HG02938 (cell line): ENCODE measurements around the gene CEP170B.
"Not testable (repeated sequence)": the region's sequence is repeated elsewhere in the genome, so short reads cannot be mapped to it uniquely, and the experiment has no call there.

Experiments used
- ATAC-seq: cut with Tn5 transposase; IDR thresholded peaks from one replicate; pipeline ENCODE4 v1.9.1; 2021; ENCODE audit warnings: mild to moderate bottlenecking, moderate library complexity; ENCODE audit not compliant: unreplicated experiment

The CEP170B gene

DNA sequence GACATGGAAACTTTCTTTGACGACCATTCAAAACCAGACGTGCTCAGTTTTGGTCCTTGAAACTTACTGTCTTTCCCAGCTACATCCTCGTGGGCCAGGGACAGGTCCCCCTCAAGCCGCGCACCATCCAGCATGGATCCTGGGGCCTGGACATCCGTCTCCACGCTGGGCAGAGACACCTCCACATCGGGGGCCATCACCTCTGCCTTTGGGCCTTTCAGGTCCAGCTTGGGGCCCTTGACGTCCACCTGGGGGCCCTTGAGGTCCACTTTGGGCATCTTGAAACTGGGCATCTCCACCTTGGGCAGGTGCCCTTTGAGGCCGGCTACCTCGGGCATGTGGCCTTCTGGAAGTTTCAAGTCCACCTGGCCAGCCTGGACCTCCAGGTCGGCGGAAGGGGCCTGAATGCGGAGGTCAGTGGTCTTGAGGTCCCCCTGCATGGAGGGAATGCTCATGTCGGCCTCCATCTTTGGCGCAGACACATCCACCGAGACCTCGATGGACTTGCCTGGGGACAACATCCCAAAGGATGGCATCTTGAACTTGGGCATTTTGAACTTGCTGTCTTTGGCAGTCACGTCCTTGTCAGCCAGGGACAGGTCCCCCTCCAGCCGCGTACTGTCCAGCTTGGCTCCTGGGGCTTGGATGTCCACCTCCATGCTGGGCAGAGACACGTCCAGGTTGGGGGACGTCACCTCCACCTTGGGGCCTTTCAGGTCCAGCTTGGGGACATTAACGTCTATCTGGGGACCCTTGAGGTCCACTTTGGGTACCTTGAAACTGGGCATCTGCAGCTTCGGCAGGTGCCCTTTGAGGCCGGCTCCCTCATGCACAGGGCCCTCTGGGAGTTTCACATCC, 76.7 kb downstream of the CEP170B start:
- no peak for ATAC-seq

DNA sequence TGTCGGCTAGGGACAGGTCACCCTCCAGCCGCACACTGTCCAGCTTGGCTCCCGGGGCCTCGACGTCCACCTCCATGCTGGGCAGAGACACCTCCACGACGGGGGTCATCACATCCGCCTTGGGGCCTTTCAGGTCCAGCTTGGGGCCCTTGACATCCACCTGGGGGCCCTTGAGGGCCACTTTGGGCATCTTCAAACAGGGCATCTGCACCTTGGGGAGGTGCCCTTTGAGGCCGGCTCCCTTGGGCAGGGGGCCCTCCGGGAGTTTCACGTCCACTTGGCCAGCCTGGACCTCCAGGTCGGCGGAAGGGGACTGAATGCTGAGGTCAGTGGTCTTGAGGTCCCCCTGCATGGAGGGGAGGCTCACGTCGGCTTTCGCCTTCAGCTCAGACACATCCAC, 77.5 kb downstream of the CEP170B start:
- ATAC-seq = no peak

DNA sequence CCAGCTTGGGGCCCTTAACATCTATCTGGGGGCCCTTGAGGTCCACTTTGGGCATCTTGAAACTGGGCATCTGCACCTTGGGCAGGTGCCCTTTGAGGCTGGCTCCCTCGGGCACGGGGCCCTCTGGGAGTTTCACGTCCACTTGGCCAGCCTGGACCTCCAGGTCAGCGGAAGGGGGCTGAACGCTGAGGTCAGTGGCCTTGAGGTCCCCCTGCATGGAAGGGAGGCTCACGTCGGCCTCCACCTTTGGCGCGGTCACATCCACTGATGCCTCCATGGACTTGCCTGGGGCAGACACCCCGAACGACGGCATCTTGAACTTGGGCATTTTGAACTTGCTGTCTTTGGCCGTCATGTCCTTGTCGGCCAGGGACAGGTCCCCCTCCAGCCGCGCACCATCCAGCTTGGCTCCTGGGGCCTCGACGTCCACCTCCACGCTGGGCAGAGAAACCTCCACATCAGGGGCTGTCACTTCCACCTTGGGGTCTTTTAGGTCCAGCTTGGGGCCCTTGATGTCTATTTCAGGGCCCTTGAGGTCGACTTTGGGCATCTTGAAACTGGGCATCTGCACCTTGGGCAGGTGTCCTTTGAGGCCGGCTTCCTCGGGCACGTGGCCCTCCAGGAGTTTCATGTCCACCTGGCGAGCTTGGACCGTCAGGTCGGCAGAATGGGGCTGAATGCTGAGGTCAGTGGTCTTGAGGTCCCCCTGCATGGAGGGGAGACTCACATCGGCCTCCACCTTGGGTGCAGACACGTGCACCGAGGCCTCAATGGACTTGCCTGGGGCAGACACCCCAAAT, 78.3 kb downstream of the CEP170B start:
- not testable (repeated sequence) for ATAC-seq

DNA sequence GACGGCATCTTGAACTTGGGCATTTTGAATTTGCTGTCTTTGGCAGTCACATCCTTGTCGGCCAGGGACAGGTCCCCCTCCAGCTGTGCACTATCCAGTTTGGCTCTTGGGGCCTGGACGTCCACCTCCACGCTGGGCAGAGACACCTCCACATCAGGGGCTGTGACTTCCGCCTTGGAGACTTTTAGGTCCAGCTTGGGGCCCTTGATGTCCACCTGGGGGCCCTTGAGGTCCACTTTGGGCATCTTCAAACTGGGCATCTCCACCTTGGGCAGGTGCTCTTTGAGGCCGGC, 78.9 kb downstream of the CEP170B start:
- not testable (repeated sequence) for ATAC-seq

DNA sequence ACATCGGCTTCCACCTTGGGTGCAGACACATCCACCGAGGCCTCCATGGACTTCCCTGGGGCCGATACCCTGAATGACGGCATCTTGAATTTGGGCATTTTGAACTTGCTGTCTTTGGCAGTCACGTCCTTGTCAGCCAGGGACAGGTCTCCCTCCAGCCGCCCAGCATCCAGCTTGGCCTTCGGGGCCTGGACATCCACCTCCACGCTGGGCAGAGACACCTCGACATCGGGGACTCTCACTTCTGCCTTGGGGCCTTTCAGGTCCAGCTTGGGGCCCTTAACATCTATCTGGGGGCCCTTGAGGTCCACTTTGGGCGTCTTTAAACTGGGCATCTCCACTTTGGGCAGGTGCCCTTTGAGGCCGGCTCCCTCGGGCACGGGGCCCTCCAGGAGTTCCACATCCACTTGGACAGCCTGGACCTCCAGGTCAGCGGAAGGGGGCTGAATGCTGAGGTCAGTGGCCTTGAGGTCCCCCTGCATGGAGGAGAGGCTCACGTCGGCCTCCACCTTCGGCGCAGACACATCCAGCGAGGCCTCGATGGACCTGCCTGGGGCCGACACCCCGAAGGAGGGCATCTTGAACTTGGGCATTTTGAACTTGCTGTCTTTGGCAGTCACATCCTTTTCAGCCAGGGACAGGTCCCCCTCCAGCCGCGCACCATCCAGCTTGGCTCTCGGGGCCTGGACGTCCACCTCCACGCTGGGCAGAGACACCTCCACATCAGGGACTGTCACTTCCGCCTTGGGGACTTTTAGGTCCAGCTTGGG, 79.6 kb downstream of the CEP170B start:
- ATAC-seq = not testable (repeated sequence)

DNA sequence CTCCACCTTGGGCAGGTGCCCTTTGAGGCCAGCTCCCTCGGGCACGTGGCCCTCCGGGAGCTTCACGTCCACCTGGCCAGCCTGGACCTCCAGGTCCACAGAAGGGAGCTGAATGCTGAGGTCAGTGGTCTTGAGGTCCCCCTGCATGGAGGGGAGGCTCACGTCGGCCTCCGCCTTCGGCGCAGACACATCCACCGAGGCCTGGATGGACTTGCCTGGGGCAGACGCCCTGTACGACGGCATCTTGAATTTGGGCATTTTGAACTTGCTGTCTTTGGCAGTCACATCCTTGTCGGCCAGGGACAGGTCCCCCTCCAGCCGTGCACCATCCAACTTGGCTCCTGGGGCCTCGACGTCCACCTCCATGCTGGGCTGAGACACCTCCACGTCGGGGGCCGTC, 80.2 kb downstream of the CEP170B start:
- ATAC-seq = not testable (repeated sequence)
